Transverse colon (tissue), 4 donors: ENCODE data around the gene SASH3. TPM values are rescaled to one million over a fixed set of nuclear protein-coding genes. Genes with fewer than 3 reads are reported as not detected.

Source experiments
- DNase-seq: peaks from one replicate; pipeline ENCODE4 v3.0.0-alpha.2; 2019
- H3K27ac ChIP-seq, 4 donors: fragments of 200-600 bp; sonication (generic); 2 replicates each; pipeline ENCODE4 v1.5.1; 2016 to 2018; ENCODE audit warnings: inconsistent platforms in 4 of 4
- H3K27me3 ChIP-seq: fragments of 200-600 bp; sonication (generic); 2 replicates; pipeline ENCODE4 v1.5.1; 2017; ENCODE audit warnings: inconsistent platforms
- H3K36me3 ChIP-seq, 4 donors: fragments of 200-600 bp; sonication (generic); 2 replicates each; pipeline ENCODE4 v1.5.1; 2017 to 2019; ENCODE audit warnings: inconsistent platforms in 4 of 4
- H3K4me1 ChIP-seq, 4 donors: fragments of 200-600 bp; sonication (generic); 2 replicates each; pipeline ENCODE4 v1.5.1; 2017 to 2020; ENCODE audit warnings: inconsistent platforms in 4 of 4
- H3K4me3 ChIP-seq, 4 donors: fragments of 200-600 bp; sonication (generic); 1 replicate in 1 of 4; 2 replicates in 3 of 4; pipeline versions ENCODE4 v1.5.1 to v1.6.1; 2017 to 2019; ENCODE audit warnings: inconsistent platforms in 4 of 4
- H3K9me3 ChIP-seq, 2 donors: fragments of 200-600 bp; sonication (generic); 2 replicates each; pipeline ENCODE4 v1.5.1; 2017 to 2019; ENCODE audit warnings: inconsistent platforms in 2 of 2
- EP300 ChIP-seq: sonication (generic); formaldehyde crosslinking; IDR thresholded peaks from one replicate; pipeline ENCODE4 v1.6.1; 2017; ENCODE audit warnings: antibody characterized with exemption, low read depth
- POLR2A ChIP-seq: fragments of 450-650 bp; IDR thresholded peaks from one replicate; pipeline ENCODE4 v1.6.1; 2016; ENCODE audit warnings: antibody characterized with exemption, mild to moderate bottlenecking, moderate library complexity
- POLR2AphosphoS5 ChIP-seq, 3 donors: sonication (generic); formaldehyde crosslinking; IDR thresholded peaks; one replicate each; pipeline ENCODE4 v1.6.1; 2016; ENCODE audit warnings: antibody characterized with exemption in 3 of 3
- WGBS, 2 donors: methylation state at CpG; one replicate each; pipeline ENCODE4 v1.1.5; 2018; ENCODE audit warnings: low coverage in 1 of 2; 5-methylcytosine and 5-hydroxymethylcytosine counted together
- in situ Hi-C, 4 donors: fragments of 200-750 bp; cut with MboI; loops; one replicate each; pipeline versions ENCODE4 v1.15.0 to v1.15.1; 2017; ENCODE audit warnings: low sequenced_read_pairs in 3 of 4, low pct_ligation_motif_present in 1 of 4, low pct_unique_long_range_greater_than_20kb in 1 of 4
- intact Hi-C: fragments of 100-400 bp; cut with DNase I; formaldehyde crosslinking; loops from one replicate; pipeline ENCODE4 v1.15.1; 2023; ENCODE audit warnings: low total_unique reads
- total RNA-seq, 4 donors: library from RNA; depleted of rRNA; stranded (reverse); fragments of >200 nt; gene quantifications; one replicate each; pipeline ENCODE4 v1.1.0, GENCODE V29; 2016
- TF ChIP-seq, protein P1 (sequence below), 5 experiments: fragments of 200-600 bp in 3 of 5; fragments of 450-650 bp in 2 of 5; sonication (generic) in 3 of 5; IDR thresholded peaks; 1 replicate in 2 of 5; 2 replicates in 3 of 5; pipeline ENCODE4 v1.5.1; 2016 to 2017; ENCODE audit warnings: antibody characterized with exemption in 5 of 5, inconsistent platforms in 3 of 5, mild to moderate bottlenecking in 2 of 5, moderate library complexity in 1 of 5

The SASH3 gene
- total RNA-seq, 4 donors from 2014 or later = 1.6 to 20.9 (median 11.1) TPM

GRCh38 chrX:129750971-129751370 is 28.8 kb upstream of the SASH3 start:
- intact Hi-C loops (no loop called here), in situ Hi-C loops (no loop called here)
- no peaks in the 10 kb centered on the region for H3K36me3 ChIP-seq

GRCh38 chrX:129754056-129755024 is 25.4 kb upstream of the SASH3 start:
- H3K4me1 ChIP-seq = no peaks in the 10 kb centered on the region
- WGBS, 2 donors = 64% methylated on average over 22 of the region's 22 CpGs; no CpG with 5 or more reads in 1 of the 2 donors
- no peak overlapping the region for H3K27ac ChIP-seq
- TF ChIP-seq, protein P1, sequence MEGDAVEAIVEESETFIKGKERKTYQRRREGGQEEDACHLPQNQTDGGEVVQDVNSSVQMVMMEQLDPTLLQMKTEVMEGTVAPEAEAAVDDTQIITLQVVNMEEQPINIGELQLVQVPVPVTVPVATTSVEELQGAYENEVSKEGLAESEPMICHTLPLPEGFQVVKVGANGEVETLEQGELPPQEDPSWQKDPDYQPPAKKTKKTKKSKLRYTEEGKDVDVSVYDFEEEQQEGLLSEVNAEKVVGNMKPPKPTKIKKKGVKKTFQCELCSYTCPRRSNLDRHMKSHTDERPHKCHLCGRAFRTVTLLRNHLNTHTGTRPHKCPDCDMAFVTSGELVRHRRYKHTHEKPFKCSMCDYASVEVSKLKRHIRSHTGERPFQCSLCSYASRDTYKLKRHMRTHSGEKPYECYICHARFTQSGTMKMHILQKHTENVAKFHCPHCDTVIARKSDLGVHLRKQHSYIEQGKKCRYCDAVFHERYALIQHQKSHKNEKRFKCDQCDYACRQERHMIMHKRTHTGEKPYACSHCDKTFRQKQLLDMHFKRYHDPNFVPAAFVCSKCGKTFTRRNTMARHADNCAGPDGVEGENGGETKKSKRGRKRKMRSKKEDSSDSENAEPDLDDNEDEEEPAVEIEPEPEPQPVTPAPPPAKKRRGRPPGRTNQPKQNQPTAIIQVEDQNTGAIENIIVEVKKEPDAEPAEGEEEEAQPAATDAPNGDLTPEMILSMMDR (IDR thresholded peaks at IDR 0.05) = peak in 1 of 5 experiments; percentile 15
- no peak for TF ChIP-seq EP300
- intact Hi-C loops (no loop called here), in situ Hi-C loops (no loop called here)
- no peaks in the 10 kb centered on the region for H3K27me3 ChIP-seq
- no peak overlapping the region for H3K4me3 ChIP-seq
- no peaks in the 10 kb centered on the region for H3K36me3 ChIP-seq
- no peaks in the 10 kb centered on the region for H3K9me3 ChIP-seq
- DNase-seq = no peak

More at GRCh38 chrX:129750971-129751370, 28.8 kb upstream of the SASH3 start:
- DNase-seq = no peak
- Histone ChIP-seq H3K27ac (no peak overlapping the region), H3K27me3 (no peaks in the 10 kb centered on the region), H3K4me1 (no peaks in the 10 kb centered on the region), H3K9me3 (no peaks in the 10 kb centered on the region), H3K4me3 (no peak overlapping the region)
- WGBS, 2 donors = 81% methylated on average over 7 of the region's 8 CpGs; no CpG with 5 or more reads in 1 of the 2 donors
- TF ChIP-seq, protein P1 (IDR thresholded peaks at IDR 0.05) = no peak
- TF ChIP-seq EP300 (no peak), POLR2A (no peak), POLR2AphosphoS5 (IDR thresholded peaks at IDR 0.05) (no peak)

DNA sequence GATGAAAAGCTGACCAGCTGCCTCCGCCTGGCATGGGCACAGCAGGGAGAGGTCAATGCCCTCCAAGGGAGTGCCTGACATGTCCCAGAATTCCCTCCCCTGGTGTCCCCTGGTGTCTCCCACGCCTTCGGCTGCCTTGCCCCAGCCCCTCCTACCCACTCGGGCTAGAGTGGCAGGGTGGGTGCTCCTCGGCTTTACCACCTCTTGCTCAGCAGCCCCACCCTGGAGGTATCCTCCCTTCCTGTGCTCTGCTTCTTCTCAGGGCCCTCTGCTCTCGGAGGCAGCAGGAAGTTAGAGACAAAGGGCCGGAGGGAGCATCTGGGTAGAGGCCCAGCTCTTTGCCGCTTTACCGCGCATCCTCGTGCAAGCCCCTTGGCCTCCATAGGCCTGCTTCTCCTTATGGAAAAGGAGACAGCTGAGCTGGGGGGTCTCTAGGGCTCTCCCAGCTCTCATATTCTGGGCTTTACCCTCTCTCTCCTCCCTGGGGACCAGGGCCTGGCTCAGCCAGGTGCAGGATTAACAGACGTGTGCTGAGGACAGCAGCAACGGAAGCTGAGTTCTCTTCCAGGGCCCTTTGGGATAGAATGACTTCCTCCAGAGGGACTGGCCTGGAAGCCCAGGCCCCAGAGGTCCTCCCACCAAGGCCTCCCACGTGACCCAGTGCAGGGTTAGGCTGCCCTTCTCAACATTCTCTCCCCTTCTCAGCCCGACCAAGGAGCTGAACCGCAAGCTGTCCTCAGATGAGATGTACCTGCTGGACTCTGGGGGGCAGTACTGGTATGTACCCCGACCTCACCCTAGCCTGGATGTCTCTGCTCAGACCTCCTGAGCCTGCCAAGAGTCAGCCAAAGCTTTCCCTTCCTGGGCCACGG is 23.7 kb upstream of the SASH3 start:
- no peaks in the 10 kb centered on the region for H3K9me3 ChIP-seq
- intact Hi-C loops (no loop called here), in situ Hi-C loops (no loop called here)
- no peaks in the 10 kb centered on the region for H3K36me3 ChIP-seq
- DNase-seq = no peak
- H3K4me3 ChIP-seq = no peak overlapping the region
- H3K27ac ChIP-seq = no peak overlapping the region
- WGBS, 2 donors = 72% methylated on average over 18 of the region's 18 CpGs; no CpG with 5 or more reads in 1 of the 2 donors
- H3K27me3 ChIP-seq = no peaks in the 10 kb centered on the region
- no peaks in the 10 kb centered on the region for H3K4me1 ChIP-seq
- TF ChIP-seq, protein P1 (IDR thresholded peaks at IDR 0.05) = no peak
- no peak for TF ChIP-seq POLR2A
- no peak for TF ChIP-seq EP300
- no peak for TF ChIP-seq POLR2AphosphoS5 (IDR thresholded peaks at IDR 0.05)

- intact Hi-C loops = no loop called here
- no peaks in the 10 kb centered on the region for H3K4me1 ChIP-seq
- in situ Hi-C loops = no loop called here
- no peak overlapping the region for H3K27ac ChIP-seq
- no peaks in the 10 kb centered on the region for H3K36me3 ChIP-seq
- DNase-seq = peak; percentile 40
- H3K4me3 ChIP-seq = no peak overlapping the region
- H3K27me3 ChIP-seq = no peaks in the 10 kb centered on the region
- TF ChIP-seq, protein P1 (IDR thresholded peaks at IDR 0.05) = no peak
- TF ChIP-seq EP300 (no peak), POLR2A (no peak), POLR2AphosphoS5 (IDR thresholded peaks at IDR 0.05) (no peak)
- H3K9me3 ChIP-seq = no peaks in the 10 kb centered on the region
- WGBS, 2 donors = 66% methylated on average over 14 of the region's 14 CpGs; no CpG with 5 or more reads in 1 of the 2 donors
These were observed 20.1 kb upstream of the SASH3 start for GRCh38 chrX:129759576-129760061.
